ENCODE results near the gene WDR17. TPM values are rescaled to one million over a fixed set of nuclear protein-coding genes. Genes with fewer than 3 reads are reported as not detected.

The WDR17 gene
- total RNA-seq, 2 donors from 2014 or later, result 1.2 to 1.6 TPM

GRCh38 chr4:176042195-176042594 is 23.4 kb upstream of the WDR17 start:
- Histone ChIP-seq H3K27me3 (no peaks in the 10 kb centered on the region), H3K4me3 (no peak overlapping the region), H3K9ac (ENCODE audit: low read depth in 2 of 2, low read length in 2 of 2) (no peak overlapping the region), H3K9me3 (no peaks in the 10 kb centered on the region), H3K36me3 (no peaks in the 10 kb centered on the region), H3K27ac (no peak overlapping the region), H3K4me1 (no peaks in the 10 kb centered on the region)
- DNase-seq, result no peak
- intact Hi-C loops (cut with DNase I), result no loop called here
- TF ChIP-seq, protein P1, sequence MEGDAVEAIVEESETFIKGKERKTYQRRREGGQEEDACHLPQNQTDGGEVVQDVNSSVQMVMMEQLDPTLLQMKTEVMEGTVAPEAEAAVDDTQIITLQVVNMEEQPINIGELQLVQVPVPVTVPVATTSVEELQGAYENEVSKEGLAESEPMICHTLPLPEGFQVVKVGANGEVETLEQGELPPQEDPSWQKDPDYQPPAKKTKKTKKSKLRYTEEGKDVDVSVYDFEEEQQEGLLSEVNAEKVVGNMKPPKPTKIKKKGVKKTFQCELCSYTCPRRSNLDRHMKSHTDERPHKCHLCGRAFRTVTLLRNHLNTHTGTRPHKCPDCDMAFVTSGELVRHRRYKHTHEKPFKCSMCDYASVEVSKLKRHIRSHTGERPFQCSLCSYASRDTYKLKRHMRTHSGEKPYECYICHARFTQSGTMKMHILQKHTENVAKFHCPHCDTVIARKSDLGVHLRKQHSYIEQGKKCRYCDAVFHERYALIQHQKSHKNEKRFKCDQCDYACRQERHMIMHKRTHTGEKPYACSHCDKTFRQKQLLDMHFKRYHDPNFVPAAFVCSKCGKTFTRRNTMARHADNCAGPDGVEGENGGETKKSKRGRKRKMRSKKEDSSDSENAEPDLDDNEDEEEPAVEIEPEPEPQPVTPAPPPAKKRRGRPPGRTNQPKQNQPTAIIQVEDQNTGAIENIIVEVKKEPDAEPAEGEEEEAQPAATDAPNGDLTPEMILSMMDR (IDR thresholded peaks at IDR 0.05), result no peak

- Histone ChIP-seq H3K4me1 (no peaks in the 10 kb centered on the region), H3K9ac (ENCODE audit: low read depth in 2 of 2, low read length in 2 of 2) (no peak overlapping the region), H3K36me3 (no peaks in the 10 kb centered on the region), H3K27me3 (no peaks in the 10 kb centered on the region), H3K4me3 (no peak overlapping the region), H3K27ac (no peak overlapping the region), H3K9me3 (no peaks in the 10 kb centered on the region)
- intact Hi-C loops (cut with DNase I), result no loop called here
- TF ChIP-seq, protein P1 (IDR thresholded peaks at IDR 0.05), result no peak
- no peak for DNase-seq
Measured at GRCh38 chr4:176043838-176044588, 21.6 kb upstream of the WDR17 start.

- Histone ChIP-seq H3K36me3 (no peaks in the 10 kb centered on the region), H3K4me1 (no peaks in the 10 kb centered on the region), H3K27ac (no peak overlapping the region), H3K27me3 (no peaks in the 10 kb centered on the region), H3K4me3 (no peak overlapping the region), H3K9me3 (no peaks in the 10 kb centered on the region), H3K9ac (ENCODE audit: low read depth in 2 of 2, low read length in 2 of 2) (no peak overlapping the region)
- TF ChIP-seq, protein P1 (IDR thresholded peaks at IDR 0.05), result no peak
- no peak for DNase-seq
- intact Hi-C loops (cut with DNase I), result no loop called here
Measured at GRCh38 chr4:176044589-176044951, 21.1 kb upstream of the WDR17 start.

- H3K9ac ChIP-seq (ENCODE audit: low read depth in 2 of 2, low read length in 2 of 2), result no peak overlapping the region
- no peaks in the 10 kb centered on the region for H3K27me3 ChIP-seq
- intact Hi-C loops (cut with DNase I), result no loop called here
- no peaks in the 10 kb centered on the region for H3K9me3 ChIP-seq
- no peak overlapping the region for H3K27ac ChIP-seq
- no peak overlapping the region for H3K4me3 ChIP-seq
- H3K4me1 ChIP-seq, result no peaks in the 10 kb centered on the region
- H3K36me3 ChIP-seq, result no peaks in the 10 kb centered on the region
- TF ChIP-seq, protein P1 (IDR thresholded peaks at IDR 0.05), result no peak
- DNase-seq, result no peak
Measured at GRCh38 chr4:176048631-176049030, 17.0 kb upstream of the WDR17 start.

DNA sequence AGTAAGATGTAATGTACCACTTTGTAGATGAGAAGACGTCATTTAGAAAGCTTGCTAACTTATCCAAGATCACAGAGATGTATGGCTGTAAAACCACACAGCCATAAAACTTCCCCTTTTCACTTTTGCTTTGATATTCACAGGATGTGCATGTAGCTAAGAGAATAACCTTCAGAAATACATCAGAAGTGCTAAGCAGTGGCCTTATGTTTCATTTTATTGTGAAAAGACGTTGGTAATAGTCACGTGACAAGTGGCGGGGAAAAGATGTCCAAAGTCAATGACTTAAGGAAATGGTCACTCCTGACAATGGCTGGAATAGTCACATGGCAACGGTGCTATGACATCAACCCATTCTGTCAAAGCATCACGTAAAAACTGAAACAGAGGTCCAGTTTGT is 12.9 kb upstream of the WDR17 start:
- DNase-seq, result no peak
- no peaks in the 10 kb centered on the region for H3K36me3 ChIP-seq
- H3K4me1 ChIP-seq, result no peaks in the 10 kb centered on the region

More for the DNA sequence above, 12.9 kb upstream of the WDR17 start:
- Histone ChIP-seq H3K9me3 (no peaks in the 10 kb centered on the region), H3K27ac (no peak overlapping the region), H3K27me3 (no peaks in the 10 kb centered on the region), H3K9ac (ENCODE audit: low read depth in 2 of 2, low read length in 2 of 2) (no peak overlapping the region), H3K4me3 (no peak overlapping the region)
- intact Hi-C loops (cut with DNase I), result no loop called here
- TF ChIP-seq, protein P1 (IDR thresholded peaks at IDR 0.05), result no peak
